ENCODE measurements around the gene SUFU. TPM values are rescaled to one million over a fixed set of nuclear protein-coding genes. Genes with fewer than 3 reads are reported as not detected.
"Not testable (repeated sequence)": the region's sequence is repeated elsewhere in the genome, so short reads cannot be mapped to it uniquely, and the experiment has no call there.

The SUFU gene
- total RNA-seq, 2 experiments from 2014 or later, result 8.5 to 8.8 TPM

- Mint-ChIP-seq H3K27ac (no peak overlapping the region), H3K36me3 (ENCODE audit: low read depth) (no peaks in the 10 kb centered on the region), H3K27me3 (no peaks in the 10 kb centered on the region), H3K4me3 (no peak overlapping the region), H3K9me3 (no peaks in the 10 kb centered on the region), H3K4me1 (ENCODE audit: low read depth) (peaks cover 9% of the 10 kb centered on the region)
- CTCF ChIA-PET, result no interaction called here
- intact Hi-C loops (cut with micrococcal nuclease), result no loop called here
- DNase-seq (no peak), ATAC-seq (no peak)
- TF ChIP-seq CTCF (IDR thresholded peaks at IDR 0.05), result no peak
- POLR2A ChIA-PET, result no interaction called here
Measured at GRCh38 chr10:102534333-102534732, 30.6 kb downstream of the SUFU start.

- DNase-seq; H3K9me3 Mint-ChIP-seq; H3K4me3 Mint-ChIP-seq; ATAC-seq; H3K27me3 Mint-ChIP-seq; intact Hi-C loops (cut with micrococcal nuclease); POLR2A ChIA-PET; H3K4me1 Mint-ChIP-seq (ENCODE audit: low read depth); CTCF ChIA-PET; H3K36me3 Mint-ChIP-seq (ENCODE audit: low read depth); H3K27ac Mint-ChIP-seq: not testable (repeated sequence)
Measured at GRCh38 chr10:102534966-102535365, 31.2 kb downstream of the SUFU start.

GRCh38 chr10:102535481-102536147 lies 31.8 kb downstream of the SUFU start:
- no peaks in the 10 kb centered on the region for H3K9me3 Mint-ChIP-seq
- ATAC-seq, result no peak
- no peaks in the 10 kb centered on the region for H3K27me3 Mint-ChIP-seq

GRCh38 chr10:102537367-102537766 lies 33.6 kb downstream of the SUFU start:
- no peaks in the 10 kb centered on the region for H3K9me3 Mint-ChIP-seq
- no peak overlapping the region for H3K4me3 Mint-ChIP-seq
- H3K36me3 Mint-ChIP-seq (ENCODE audit: low read depth), result no peaks in the 10 kb centered on the region
- no peak overlapping the region for H3K27ac Mint-ChIP-seq
- POLR2A ChIA-PET, result no interaction called here
- no peak for TF ChIP-seq CTCF (IDR thresholded peaks at IDR 0.05)
- intact Hi-C loops (cut with micrococcal nuclease), result no loop called here
- ATAC-seq (no peak), DNase-seq (no peak)
- no peaks in the 10 kb centered on the region for H3K27me3 Mint-ChIP-seq
- peaks cover 13% of the 10 kb centered on the region for H3K4me1 Mint-ChIP-seq (ENCODE audit: low read depth)
- CTCF ChIA-PET, result no interaction called here

More at GRCh38 chr10:102535481-102536147, 31.8 kb downstream of the SUFU start:
- no peak overlapping the region for H3K4me3 Mint-ChIP-seq
- peaks cover 14% of the 10 kb centered on the region for H3K4me1 Mint-ChIP-seq (ENCODE audit: low read depth)
- H3K27ac Mint-ChIP-seq, result no peak overlapping the region
- no peak for DNase-seq
- intact Hi-C loops (cut with micrococcal nuclease), result no loop called here
- no peak for TF ChIP-seq CTCF (IDR thresholded peaks at IDR 0.05)
- ChIA-PET POLR2A (no interaction called here), CTCF (interaction anchor here (0.6 kb wide), 1 partner anchor 100 kb away, joined by 3 read pairs; no protein-coding TSS in a partner anchor)
- no peaks in the 10 kb centered on the region for H3K36me3 Mint-ChIP-seq (ENCODE audit: low read depth)

GRCh38 chr10:102537948-102538347 lies 34.2 kb downstream of the SUFU start:
- ChIA-PET CTCF (no interaction called here), POLR2A (no interaction called here)
- H3K4me1 Mint-ChIP-seq (ENCODE audit: low read depth), result peaks cover 19% of the 10 kb centered on the region
- H3K27me3 Mint-ChIP-seq, result no peaks in the 10 kb centered on the region
- TF ChIP-seq CTCF (IDR thresholded peaks at IDR 0.05), result no peak
- no peaks in the 10 kb centered on the region for H3K36me3 Mint-ChIP-seq (ENCODE audit: low read depth)
- DNase-seq (no peak), ATAC-seq (no peak)
- H3K27ac Mint-ChIP-seq, result no peak overlapping the region
- intact Hi-C loops (cut with micrococcal nuclease), result no loop called here
- H3K9me3 Mint-ChIP-seq, result no peaks in the 10 kb centered on the region
- no peak overlapping the region for H3K4me3 Mint-ChIP-seq

All from activated CD8-positive, alpha-beta T cell treated with anti-CD3 and anti-CD28 coated beads for 36 hours (primary cell).